ENCODE data around the gene OSBPL8.

OSBPL8 gene

DNA sequence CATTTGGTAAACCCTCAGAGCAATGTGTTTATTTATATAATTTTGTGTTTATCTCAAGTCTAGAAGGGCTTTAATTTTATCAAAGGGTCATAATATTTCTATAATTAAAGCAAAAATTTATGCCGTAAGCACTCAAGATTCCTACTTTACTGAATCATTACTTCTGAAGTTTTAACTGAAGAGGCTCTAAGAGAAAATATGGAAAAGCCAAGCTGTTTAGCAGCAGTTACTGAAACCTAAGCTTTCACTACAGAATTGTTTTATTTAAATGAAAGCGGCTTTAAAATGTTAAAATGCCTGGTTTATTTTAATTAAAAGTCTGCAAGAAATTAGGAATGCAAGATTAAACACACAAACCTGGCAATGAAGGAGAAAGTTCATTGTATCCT, 137.4 kb downstream of the OSBPL8 start:
- peak overlapping the region; percentile 97 for H3K27ac ChIP-seq
- TF ChIP-seq, protein P1, sequence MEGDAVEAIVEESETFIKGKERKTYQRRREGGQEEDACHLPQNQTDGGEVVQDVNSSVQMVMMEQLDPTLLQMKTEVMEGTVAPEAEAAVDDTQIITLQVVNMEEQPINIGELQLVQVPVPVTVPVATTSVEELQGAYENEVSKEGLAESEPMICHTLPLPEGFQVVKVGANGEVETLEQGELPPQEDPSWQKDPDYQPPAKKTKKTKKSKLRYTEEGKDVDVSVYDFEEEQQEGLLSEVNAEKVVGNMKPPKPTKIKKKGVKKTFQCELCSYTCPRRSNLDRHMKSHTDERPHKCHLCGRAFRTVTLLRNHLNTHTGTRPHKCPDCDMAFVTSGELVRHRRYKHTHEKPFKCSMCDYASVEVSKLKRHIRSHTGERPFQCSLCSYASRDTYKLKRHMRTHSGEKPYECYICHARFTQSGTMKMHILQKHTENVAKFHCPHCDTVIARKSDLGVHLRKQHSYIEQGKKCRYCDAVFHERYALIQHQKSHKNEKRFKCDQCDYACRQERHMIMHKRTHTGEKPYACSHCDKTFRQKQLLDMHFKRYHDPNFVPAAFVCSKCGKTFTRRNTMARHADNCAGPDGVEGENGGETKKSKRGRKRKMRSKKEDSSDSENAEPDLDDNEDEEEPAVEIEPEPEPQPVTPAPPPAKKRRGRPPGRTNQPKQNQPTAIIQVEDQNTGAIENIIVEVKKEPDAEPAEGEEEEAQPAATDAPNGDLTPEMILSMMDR (conservative IDR thresholded peaks at IDR 0.05): no peak

DNA sequence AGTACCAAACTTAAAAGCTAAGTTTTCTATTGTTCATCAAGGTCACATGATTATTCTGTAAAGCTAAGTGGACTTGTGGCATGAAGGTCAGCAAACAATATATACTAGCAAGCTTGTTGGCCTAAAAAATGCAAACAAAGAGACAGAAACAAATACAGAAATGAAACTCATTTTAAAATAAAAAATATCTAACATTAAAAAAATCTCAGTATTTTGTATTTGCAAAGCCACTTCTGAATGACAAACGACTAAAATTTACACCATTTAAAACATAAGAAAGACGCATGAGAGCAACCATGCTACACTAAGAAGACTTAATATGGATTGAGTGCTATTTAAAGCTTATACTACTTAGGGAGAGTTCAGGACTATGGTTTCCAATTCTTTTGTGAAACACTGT, 138.5 kb downstream of the OSBPL8 start:
- peak overlapping the region; percentile 97 for H3K27ac ChIP-seq
- TF ChIP-seq, protein P1 (conservative IDR thresholded peaks at IDR 0.05): no peak

DNA sequence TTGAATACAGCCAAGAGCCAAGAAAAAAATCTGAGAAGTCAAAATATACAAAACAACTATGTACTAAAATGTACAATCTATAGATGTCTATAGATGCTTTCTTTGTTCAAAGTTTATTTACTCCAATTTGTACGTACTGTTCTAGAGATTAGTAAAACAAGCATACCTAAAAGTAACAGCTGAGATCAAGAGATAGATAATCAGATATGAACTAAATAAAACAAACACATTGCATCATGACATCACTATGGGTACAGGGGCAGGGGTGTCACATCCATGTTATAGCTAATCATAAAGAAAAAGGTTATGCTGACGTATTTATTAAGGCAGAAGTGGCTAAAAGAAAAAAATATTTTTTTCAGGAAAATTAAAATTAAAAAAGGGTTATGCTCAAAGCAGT, 139.3 kb downstream of the OSBPL8 start:
- TF ChIP-seq, protein P1 (conservative IDR thresholded peaks at IDR 0.05): no peak
- H3K27ac ChIP-seq: peak overlapping the region; percentile 97

GRCh38 chr12:76417116-76417515, 142.5 kb downstream of the OSBPL8 start:
- TF ChIP-seq, protein P1 (conservative IDR thresholded peaks at IDR 0.05): no peak
- no peak overlapping the region for H3K27ac ChIP-seq

- no peak overlapping the region for H3K27ac ChIP-seq
- TF ChIP-seq, protein P1 (conservative IDR thresholded peaks at IDR 0.05): no peak
Observed at GRCh38 chr12:76413121-76413520, 146.4 kb downstream of the OSBPL8 start.

DNA sequence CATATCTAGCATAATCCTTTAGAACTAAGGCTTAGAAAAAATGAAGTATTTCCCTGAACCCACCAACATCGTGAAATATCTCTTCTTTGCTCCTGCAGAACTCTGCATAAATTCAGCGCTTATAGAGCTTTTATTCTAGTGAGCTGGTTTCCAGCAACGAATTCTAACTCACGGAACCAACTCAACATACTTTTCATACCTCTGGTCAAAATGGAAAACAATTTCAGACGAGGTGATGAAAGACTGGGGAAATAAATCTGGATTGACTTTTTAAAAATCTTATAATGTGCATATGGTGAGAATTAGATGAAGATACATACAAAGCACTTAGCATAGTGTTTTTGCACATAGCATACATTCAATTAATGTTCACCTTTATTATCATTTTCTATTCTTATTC, 148.8 kb downstream of the OSBPL8 start:
- no peak overlapping the region for H3K27ac ChIP-seq

GRCh38 chr12:76410371-76410770, 149.2 kb downstream of the OSBPL8 start:
- no peak overlapping the region for H3K27ac ChIP-seq
- TF ChIP-seq, protein P1 (conservative IDR thresholded peaks at IDR 0.05): no peak

More for the DNA sequence above, 148.8 kb downstream of the OSBPL8 start:
- TF ChIP-seq, protein P1 (conservative IDR thresholded peaks at IDR 0.05): no peak

DNA sequence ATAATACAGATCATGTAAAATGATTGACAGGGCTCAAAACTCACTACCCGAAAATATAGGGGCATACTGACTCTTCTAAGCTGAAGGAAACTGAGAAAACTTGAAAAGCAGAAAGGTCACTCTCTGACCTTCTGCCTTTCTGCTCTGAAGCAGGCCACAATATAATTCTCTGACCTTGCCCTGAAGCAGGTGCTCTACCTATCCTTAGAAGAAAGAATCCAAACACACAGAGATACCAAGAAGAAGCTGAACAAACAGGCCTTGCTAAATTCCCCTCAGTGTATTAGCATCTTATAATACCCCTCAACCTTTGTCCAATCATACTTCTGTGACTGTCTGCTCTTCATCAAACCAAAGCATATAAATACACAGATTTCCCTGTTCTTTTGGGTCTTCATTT, 150.5 kb downstream of the OSBPL8 start:
- TF ChIP-seq, protein P1 (conservative IDR thresholded peaks at IDR 0.05): no peak
- H3K27ac ChIP-seq: no peak overlapping the region
